ENCODE data around the gene PCK1.

PCK1 gene

GRCh38 chr20:57526087-57526884 lies 34.6 kb upstream of the PCK1 start:
- no peak overlapping the region for H3K9ac ChIP-seq (ENCODE audit: low read length in 2 of 2)
- no peaks in the 10 kb centered on the region for H3K4me1 ChIP-seq (ENCODE audit: control insufficient read depth, insufficient read depth, low read length)
- H3K36me3 ChIP-seq (ENCODE audit: control insufficient read depth in 2 of 2, insufficient read depth in 2 of 2, low read length in 2 of 2): no peaks in the 10 kb centered on the region
- no peak overlapping the region for H3K4me3 ChIP-seq (ENCODE audit: low read length in 2 of 2)
- no peak overlapping the region for H3K27ac ChIP-seq (ENCODE audit: low read length)
- no peaks in the 10 kb centered on the region for H3K9me3 ChIP-seq (ENCODE audit: control insufficient read depth in 2 of 2, low read length in 2 of 2)
- H3K27me3 ChIP-seq (ENCODE audit: control insufficient read depth in 1 of 2, insufficient read depth in 2 of 2, low read length in 2 of 2): no peaks in the 10 kb centered on the region

- Histone ChIP-seq H3K27me3 (ENCODE audit: control insufficient read depth in 1 of 2, insufficient read depth in 2 of 2, low read length in 2 of 2) (no peaks in the 10 kb centered on the region), H3K36me3 (ENCODE audit: control insufficient read depth in 2 of 2, insufficient read depth in 2 of 2, low read length in 2 of 2) (no peaks in the 10 kb centered on the region), H3K9me3 (ENCODE audit: control insufficient read depth in 2 of 2, low read length in 2 of 2) (no peaks in the 10 kb centered on the region), H3K4me1 (ENCODE audit: control insufficient read depth, insufficient read depth, low read length) (no peaks in the 10 kb centered on the region), H3K9ac (ENCODE audit: low read length in 2 of 2) (no peak overlapping the region), H3K4me3 (ENCODE audit: low read length in 2 of 2) (no peak overlapping the region), H3K27ac (ENCODE audit: low read length) (no peak overlapping the region)
These were observed 33.9 kb upstream of the PCK1 start for GRCh38 chr20:57526885-57527460.

- H3K27ac ChIP-seq (ENCODE audit: low read length): no peak overlapping the region
These were observed 33.2 kb upstream of the PCK1 start for GRCh38 chr20:57527728-57528127.

GRCh38 chr20:57528148-57528547 lies 32.8 kb upstream of the PCK1 start:
- Histone ChIP-seq H3K27ac (ENCODE audit: low read length) (no peak overlapping the region), H3K9ac (ENCODE audit: low read length in 2 of 2) (no peak overlapping the region), H3K4me1 (ENCODE audit: control insufficient read depth, insufficient read depth, low read length) (no peaks in the 10 kb centered on the region), H3K9me3 (ENCODE audit: control insufficient read depth in 2 of 2, low read length in 2 of 2) (peaks cover 0 to under 1% of the 10 kb centered on the region in 2 donors), H3K27me3 (ENCODE audit: control insufficient read depth in 1 of 2, insufficient read depth in 2 of 2, low read length in 2 of 2) (no peaks in the 10 kb centered on the region), H3K4me3 (ENCODE audit: low read length in 2 of 2) (no peak overlapping the region), H3K36me3 (ENCODE audit: control insufficient read depth in 2 of 2, insufficient read depth in 2 of 2, low read length in 2 of 2) (no peaks in the 10 kb centered on the region)

More at GRCh38 chr20:57527728-57528127, 33.2 kb upstream of the PCK1 start:
- H3K27me3 ChIP-seq (ENCODE audit: control insufficient read depth in 1 of 2, insufficient read depth in 2 of 2, low read length in 2 of 2): no peaks in the 10 kb centered on the region
- no peaks in the 10 kb centered on the region for H3K9me3 ChIP-seq (ENCODE audit: control insufficient read depth in 2 of 2, low read length in 2 of 2)
- no peak overlapping the region for H3K4me3 ChIP-seq (ENCODE audit: low read length in 2 of 2)
- H3K4me1 ChIP-seq (ENCODE audit: control insufficient read depth, insufficient read depth, low read length): no peaks in the 10 kb centered on the region
- no peaks in the 10 kb centered on the region for H3K36me3 ChIP-seq (ENCODE audit: control insufficient read depth in 2 of 2, insufficient read depth in 2 of 2, low read length in 2 of 2)
- no peak overlapping the region for H3K9ac ChIP-seq (ENCODE audit: low read length in 2 of 2)

GRCh38 chr20:57529160-57529585 lies 31.7 kb upstream of the PCK1 start:
- H3K27ac ChIP-seq (ENCODE audit: low read length): no peak overlapping the region
- H3K4me1 ChIP-seq (ENCODE audit: control insufficient read depth, insufficient read depth, low read length): no peaks in the 10 kb centered on the region
- H3K9me3 ChIP-seq (ENCODE audit: control insufficient read depth in 2 of 2, low read length in 2 of 2): peaks cover 0 to 4% of the 10 kb centered on the region in 2 donors
- no peak overlapping the region for H3K4me3 ChIP-seq (ENCODE audit: low read length in 2 of 2)
- H3K27me3 ChIP-seq (ENCODE audit: control insufficient read depth in 1 of 2, insufficient read depth in 2 of 2, low read length in 2 of 2): no peaks in the 10 kb centered on the region
- no peak overlapping the region for H3K9ac ChIP-seq (ENCODE audit: low read length in 2 of 2)
- no peaks in the 10 kb centered on the region for H3K36me3 ChIP-seq (ENCODE audit: control insufficient read depth in 2 of 2, insufficient read depth in 2 of 2, low read length in 2 of 2)

GRCh38 chr20:57529810-57530209 lies 31.1 kb upstream of the PCK1 start:
- Histone ChIP-seq H3K9me3 (ENCODE audit: control insufficient read depth in 2 of 2, low read length in 2 of 2) (peaks cover 0 to 4% of the 10 kb centered on the region in 2 donors), H3K4me3 (ENCODE audit: low read length in 2 of 2) (no peak overlapping the region), H3K27ac (ENCODE audit: low read length) (no peak overlapping the region), H3K9ac (ENCODE audit: low read length in 2 of 2) (no peak overlapping the region), H3K36me3 (ENCODE audit: control insufficient read depth in 2 of 2, insufficient read depth in 2 of 2, low read length in 2 of 2) (no peaks in the 10 kb centered on the region), H3K4me1 (ENCODE audit: control insufficient read depth, insufficient read depth, low read length) (no peaks in the 10 kb centered on the region), H3K27me3 (ENCODE audit: control insufficient read depth in 1 of 2, insufficient read depth in 2 of 2, low read length in 2 of 2) (no peaks in the 10 kb centered on the region)

- Histone ChIP-seq H3K27me3 (ENCODE audit: control insufficient read depth in 1 of 2, insufficient read depth in 2 of 2, low read length in 2 of 2) (no peaks in the 10 kb centered on the region), H3K9ac (ENCODE audit: low read length in 2 of 2) (no peak overlapping the region), H3K4me3 (ENCODE audit: low read length in 2 of 2) (no peak overlapping the region), H3K27ac (ENCODE audit: low read length) (no peak overlapping the region), H3K36me3 (ENCODE audit: control insufficient read depth in 2 of 2, insufficient read depth in 2 of 2, low read length in 2 of 2) (no peaks in the 10 kb centered on the region), H3K4me1 (ENCODE audit: control insufficient read depth, insufficient read depth, low read length) (no peaks in the 10 kb centered on the region), H3K9me3 (ENCODE audit: control insufficient read depth in 2 of 2, low read length in 2 of 2) (peaks cover 0 to 4% of the 10 kb centered on the region in 2 donors)
These were observed 30.5 kb upstream of the PCK1 start for GRCh38 chr20:57530327-57530981.

GRCh38 chr20:57532104-57532503 lies 28.8 kb upstream of the PCK1 start:
- H3K4me3 ChIP-seq (ENCODE audit: low read length in 2 of 2): no peak overlapping the region

GRCh38 chr20:57535297-57535696 lies 25.6 kb upstream of the PCK1 start:
- Histone ChIP-seq H3K4me1 (ENCODE audit: control insufficient read depth, insufficient read depth, low read length) (no peaks in the 10 kb centered on the region), H3K9me3 (ENCODE audit: control insufficient read depth in 2 of 2, low read length in 2 of 2) (peaks cover 6 to 21% of the 10 kb centered on the region in 2 donors), H3K27ac (ENCODE audit: low read length) (no peak overlapping the region), H3K4me3 (ENCODE audit: low read length in 2 of 2) (no peak overlapping the region), H3K36me3 (ENCODE audit: control insufficient read depth in 2 of 2, insufficient read depth in 2 of 2, low read length in 2 of 2) (no peaks in the 10 kb centered on the region), H3K27me3 (ENCODE audit: control insufficient read depth in 1 of 2, insufficient read depth in 2 of 2, low read length in 2 of 2) (no peaks in the 10 kb centered on the region), H3K9ac (ENCODE audit: low read length in 2 of 2) (no peak overlapping the region)

More at GRCh38 chr20:57532104-57532503, 28.8 kb upstream of the PCK1 start:
- Histone ChIP-seq H3K9me3 (ENCODE audit: control insufficient read depth in 2 of 2, low read length in 2 of 2) (peaks cover 2 to 14% of the 10 kb centered on the region in 2 donors), H3K27me3 (ENCODE audit: control insufficient read depth in 1 of 2, insufficient read depth in 2 of 2, low read length in 2 of 2) (no peaks in the 10 kb centered on the region), H3K36me3 (ENCODE audit: control insufficient read depth in 2 of 2, insufficient read depth in 2 of 2, low read length in 2 of 2) (no peaks in the 10 kb centered on the region), H3K9ac (ENCODE audit: low read length in 2 of 2) (no peak overlapping the region), H3K27ac (ENCODE audit: low read length) (no peak overlapping the region), H3K4me1 (ENCODE audit: control insufficient read depth, insufficient read depth, low read length) (no peaks in the 10 kb centered on the region)

GRCh38 chr20:57536120-57536708 lies 24.7 kb upstream of the PCK1 start:
- no peaks in the 10 kb centered on the region for H3K27me3 ChIP-seq (ENCODE audit: control insufficient read depth in 1 of 2, insufficient read depth in 2 of 2, low read length in 2 of 2)
- no peaks in the 10 kb centered on the region for H3K36me3 ChIP-seq (ENCODE audit: control insufficient read depth in 2 of 2, insufficient read depth in 2 of 2, low read length in 2 of 2)
- no peaks in the 10 kb centered on the region for H3K4me1 ChIP-seq (ENCODE audit: control insufficient read depth, insufficient read depth, low read length)
- H3K9ac ChIP-seq (ENCODE audit: low read length in 2 of 2): no peak overlapping the region
- H3K9me3 ChIP-seq (ENCODE audit: control insufficient read depth in 2 of 2, low read length in 2 of 2): peaks cover 6 to 21% of the 10 kb centered on the region in 2 donors
- no peak overlapping the region for H3K4me3 ChIP-seq (ENCODE audit: low read length in 2 of 2)
- no peak overlapping the region for H3K27ac ChIP-seq (ENCODE audit: low read length)

Measured in stomach smooth muscle (tissue), 2 donors.